HepG2 (cell line): Measurements from ENCODE around the gene POU2F1. TPM values are rescaled to one million over a fixed set of nuclear protein-coding genes. Genes with fewer than 3 reads are reported as not detected.
A peak's percentile ranks its signal among the peaks of the same experiment; 100 is the strongest.

Experiments used
- CHCHD3 ChIP-seq: sonication (generic); formaldehyde crosslinking; IDR thresholded peaks from 2 replicates; pipeline ENCODE4 v1.8.0; 2022; ENCODE audit warnings: mild to moderate bottlenecking, missing genetic modification reagents, moderate library complexity
- E2F1 ChIP-seq: sonication (generic); formaldehyde crosslinking; IDR thresholded peaks from 2 replicates; pipeline ENCODE4 v1.5.0; 2020; ENCODE audit warnings: missing genetic modification reagents
- FOXA1 ChIP-seq, 2 experiments: fragments of 450-650 bp in 1 of 2; sonication (generic) in 1 of 2; formaldehyde crosslinking in 1 of 2; IDR thresholded peaks; 2 replicates each; pipeline versions ENCODE4 v1.4.0 to v1.6.1; 2016 to 2020; ENCODE audit warnings: missing genetic modification reagents in 1 of 2
- GABPA ChIP-seq, 2 experiments: IDR thresholded peaks; 2 replicates each; pipeline ENCODE4 v1.6.1; 2011 to 2016; ENCODE audit warnings: low read depth in 2 of 2, low read length in 1 of 2, missing biosample characterization in 1 of 2, missing genetic modification characterization in 1 of 2
- GLMP ChIP-seq: sonication (generic); formaldehyde crosslinking; IDR thresholded peaks from 2 replicates; pipeline ENCODE4 v1.9.0; 2021; ENCODE audit warnings: missing genetic modification reagents, mild to moderate bottlenecking, borderline replicate concordance
- HNF1B ChIP-seq: sonication (generic); formaldehyde crosslinking; IDR thresholded peaks from 2 replicates; pipeline ENCODE4 v1.5.1; 2020; ENCODE audit warnings: mild to moderate bottlenecking, moderate library complexity, missing genetic modification reagents
- NFIC ChIP-seq: IDR thresholded peaks from 2 replicates; pipeline ENCODE4 v1.6.1; 2012; ENCODE audit warnings: mild to moderate bottlenecking, low read length, inconsistent platforms
- PAWR ChIP-seq: sonication (generic); formaldehyde crosslinking; IDR thresholded peaks from 2 replicates; pipeline ENCODE4 v1.4.0; 2020; ENCODE audit warnings: missing genetic modification reagents, mild to moderate bottlenecking, borderline replicate concordance
- XBP1 ChIP-seq: sonication (generic); formaldehyde crosslinking; IDR thresholded peaks from 2 replicates; pipeline ENCODE4 v1.5.0; 2020; ENCODE audit warnings: missing genetic modification reagents
- ZFAT ChIP-seq: sonication (generic); formaldehyde crosslinking; conservative IDR thresholded peaks from 2 replicates; pipeline ENCODE4 v1.8.1; 2023; ENCODE audit warnings: missing genetic modification reagents, inconsistent platforms
- ZFP1 ChIP-seq: IDR thresholded peaks from 2 replicates; pipeline ENCODE4 v1.6.1; 2016
- ZNF644 ChIP-seq: IDR thresholded peaks from 2 replicates; pipeline ENCODE4 v1.6.1; 2016; ENCODE audit warnings: low read depth
- ZNF781 ChIP-seq: sonication (generic); formaldehyde crosslinking; IDR thresholded peaks from 2 replicates; pipeline ENCODE4 v1.5.1; 2020; ENCODE audit warnings: borderline replicate concordance, mild to moderate bottlenecking, missing genetic modification reagents; ENCODE audit errors: not compliant biosample characterization
- polyA plus RNA-seq, 8 experiments: library from polyadenylated mRNA; depleted of rRNA in 3 of 8; stranded (reverse) in 7 of 8; unstranded in 1 of 8; fragments of >200 nt; fragmentation: Illumina TruSeq in 4 of 8; extraction: Trizol in 4 of 8; gene quantifications; 2 replicates each; pipeline versions ENCODE4 v1.2.1 to v1.2.3, GENCODE V29; 2011 to 2016; ENCODE audit warnings: low read depth in 4 of 8, missing spikeins in 1 of 8, mixed read lengths in 1 of 8; ENCODE audit not compliant: insufficient read depth in 1 of 8
- total RNA-seq, 5 experiments: library from RNA; depleted of rRNA; stranded (reverse); fragments of >200 nt; fragmentation: Illumina TruSeq; extraction: Trizol; gene quantifications; 2 replicates each; pipeline ENCODE4 v1.2.3, GENCODE V29; 2016; ENCODE audit warnings: low read depth in 1 of 5
- TF ChIP-seq, protein P1 (sequence below): sonication (generic); formaldehyde crosslinking; IDR thresholded peaks from 2 replicates; pipeline ENCODE4 v1.5.1; 2020; ENCODE audit warnings: missing genetic modification reagents, mild to moderate bottlenecking, borderline replicate concordance
- TF ChIP-seq, protein P2 (sequence below), 2 experiments: sonication (generic) in 1 of 2; formaldehyde crosslinking in 1 of 2; IDR thresholded peaks; 2 replicates each; pipeline versions ENCODE4 v1.4.0 to v1.6.1; 2016 to 2020; ENCODE audit warnings: borderline replicate concordance in 1 of 2, low read depth in 1 of 2, mild to moderate bottlenecking in 1 of 2, missing genetic modification reagents in 1 of 2
- TF ChIP-seq, protein P3 (sequence below): sonication (generic); formaldehyde crosslinking; IDR thresholded peaks from 2 replicates; pipeline ENCODE4 v1.4.0; 2020; ENCODE audit warnings: missing genetic modification reagents

Gene POU2F1
- total and polyA plus RNA-seq, 2 of the 13 experiments (the other 11 are each of a cell fraction or from before 2014, with no cell fraction given), result 10.2 to 13.0 TPM

DNA sequence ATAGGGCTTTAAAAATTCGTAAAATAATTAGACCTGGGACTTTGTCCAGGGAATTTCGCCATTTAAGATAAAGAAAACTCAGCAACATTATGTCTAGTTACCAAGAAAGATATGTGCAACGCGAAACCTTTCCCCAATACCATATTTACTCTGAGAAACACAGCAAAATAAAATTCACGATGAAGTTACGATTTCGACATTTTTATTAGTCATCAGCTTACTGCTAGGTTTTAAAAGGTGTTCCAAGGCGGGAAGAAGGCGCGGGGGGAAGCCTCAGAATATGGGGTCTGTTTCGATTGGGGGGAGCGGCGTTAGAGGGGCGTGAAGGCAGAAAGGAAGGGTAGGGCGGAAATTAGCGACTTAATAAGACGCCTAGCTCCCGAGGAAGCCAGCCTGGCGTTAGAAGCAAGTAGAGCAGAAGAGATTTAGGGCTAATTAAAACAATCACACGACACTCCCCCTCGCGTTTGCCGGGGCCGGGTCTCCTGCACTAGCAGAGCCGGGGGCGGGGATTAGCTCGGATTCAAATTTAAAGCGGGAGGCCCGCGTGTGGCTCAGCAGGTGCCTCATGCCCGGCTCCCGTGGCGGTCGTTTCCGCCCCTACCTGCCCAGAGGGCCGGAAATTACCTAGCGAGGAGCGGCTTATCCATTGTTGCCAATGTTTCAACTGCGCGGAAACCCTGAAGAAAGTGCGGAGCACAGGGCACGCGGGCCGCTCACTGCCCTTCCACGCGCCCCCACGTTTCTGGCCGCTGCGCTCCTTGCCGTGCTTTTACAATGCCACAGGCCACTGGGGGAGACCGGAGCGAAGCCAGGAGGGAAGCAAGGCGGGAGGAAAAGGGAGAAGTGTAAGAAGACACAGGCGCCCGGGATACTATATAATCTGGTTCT is 795 bp upstream of the POU2F1 start (continued):
- TF ChIP-seq HNF1B, result peak; percentile 65; the same call in 1 of the 2 replicates
- TF ChIP-seq ZFP1 (CRISPR knock-in tag), result no peak
- TF ChIP-seq GLMP, result no peak
- TF ChIP-seq ZNF781 (CRISPR knock-in tag), result no peak
- no peak for TF ChIP-seq XBP1 (CRISPR knock-in tag)
- TF ChIP-seq GABPA (IDR thresholded peaks at IDR 0.05; ENCODE audit: low read depth, low read length), result peak; percentile 56
- peak; percentile 78 for TF ChIP-seq GABPA (CRISPR knock-in tag; IDR thresholded peaks at IDR 0.05; ENCODE audit: low read depth)
- TF ChIP-seq ZNF644 (CRISPR knock-in tag), result no peak
- TF ChIP-seq ZFAT (CRISPR knock-in tag), result 0 out of 2 replicates have a peak, but pooled peaks have one; percentile 75
- no peak for TF ChIP-seq FOXA1 (IDR thresholded peaks at IDR 0.05)
- no peak for TF ChIP-seq FOXA1 (CRISPR knock-in tag; IDR thresholded peaks at IDR 0.05)
- peak; percentile 49 for TF ChIP-seq E2F1 (CRISPR knock-in tag)
- TF ChIP-seq, protein P1, sequence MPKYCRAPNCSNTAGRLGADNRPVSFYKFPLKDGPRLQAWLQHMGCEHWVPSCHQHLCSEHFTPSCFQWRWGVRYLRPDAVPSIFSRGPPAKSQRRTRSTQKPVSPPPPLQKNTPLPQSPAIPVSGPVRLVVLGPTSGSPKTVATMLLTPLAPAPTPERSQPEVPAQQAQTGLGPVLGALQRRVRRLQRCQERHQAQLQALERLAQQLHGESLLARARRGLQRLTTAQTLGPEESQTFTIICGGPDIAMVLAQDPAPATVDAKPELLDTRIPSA, result no peak
- TF ChIP-seq NFIC, result no peak
- TF ChIP-seq PAWR (CRISPR knock-in tag), result no peak
- TF ChIP-seq, protein P2, sequence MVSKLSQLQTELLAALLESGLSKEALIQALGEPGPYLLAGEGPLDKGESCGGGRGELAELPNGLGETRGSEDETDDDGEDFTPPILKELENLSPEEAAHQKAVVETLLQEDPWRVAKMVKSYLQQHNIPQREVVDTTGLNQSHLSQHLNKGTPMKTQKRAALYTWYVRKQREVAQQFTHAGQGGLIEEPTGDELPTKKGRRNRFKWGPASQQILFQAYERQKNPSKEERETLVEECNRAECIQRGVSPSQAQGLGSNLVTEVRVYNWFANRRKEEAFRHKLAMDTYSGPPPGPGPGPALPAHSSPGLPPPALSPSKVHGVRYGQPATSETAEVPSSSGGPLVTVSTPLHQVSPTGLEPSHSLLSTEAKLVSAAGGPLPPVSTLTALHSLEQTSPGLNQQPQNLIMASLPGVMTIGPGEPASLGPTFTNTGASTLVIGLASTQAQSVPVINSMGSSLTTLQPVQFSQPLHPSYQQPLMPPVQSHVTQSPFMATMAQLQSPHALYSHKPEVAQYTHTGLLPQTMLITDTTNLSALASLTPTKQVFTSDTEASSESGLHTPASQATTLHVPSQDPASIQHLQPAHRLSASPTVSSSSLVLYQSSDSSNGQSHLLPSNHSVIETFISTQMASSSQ (IDR thresholded peaks at IDR 0.05; ENCODE audit: low read depth), result no peak
- TF ChIP-seq, protein P2 (CRISPR knock-in tag; IDR thresholded peaks at IDR 0.05; ENCODE audit: borderline replicate concordance), result no peak
- TF ChIP-seq, protein P3, sequence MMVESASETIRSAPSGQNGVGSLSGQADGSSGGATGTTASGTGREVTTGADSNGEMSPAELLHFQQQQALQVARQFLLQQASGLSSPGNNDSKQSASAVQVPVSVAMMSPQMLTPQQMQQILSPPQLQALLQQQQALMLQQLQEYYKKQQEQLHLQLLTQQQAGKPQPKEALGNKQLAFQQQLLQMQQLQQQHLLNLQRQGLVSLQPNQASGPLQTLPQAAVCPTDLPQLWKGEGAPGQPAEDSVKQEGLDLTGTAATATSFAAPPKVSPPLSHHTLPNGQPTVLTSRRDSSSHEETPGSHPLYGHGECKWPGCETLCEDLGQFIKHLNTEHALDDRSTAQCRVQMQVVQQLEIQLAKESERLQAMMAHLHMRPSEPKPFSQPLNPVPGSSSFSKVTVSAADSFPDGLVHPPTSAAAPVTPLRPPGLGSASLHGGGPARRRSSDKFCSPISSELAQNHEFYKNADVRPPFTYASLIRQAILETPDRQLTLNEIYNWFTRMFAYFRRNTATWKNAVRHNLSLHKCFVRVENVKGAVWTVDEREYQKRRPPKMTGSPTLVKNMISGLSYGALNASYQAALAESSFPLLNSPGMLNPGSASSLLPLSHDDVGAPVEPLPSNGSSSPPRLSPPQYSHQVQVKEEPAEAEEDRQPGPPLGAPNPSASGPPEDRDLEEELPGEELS (CRISPR knock-in tag), result 0 out of 2 replicates have a peak, but pooled peaks have one; percentile 9
- TF ChIP-seq CHCHD3 (CRISPR knock-in tag), result no peak
